MM.1S (cell line): ENCODE results near the gene GFOD1.
A peak's percentile ranks its signal among the peaks of the same experiment; 100 is the strongest.

ENCODE experiments used
- EZH2 ChIP-seq: fragments of 300-600 bp; sonication (generic); optimal IDR thresholded peaks from 2 replicates; pipeline ENCODE3; 2017; ENCODE audit warnings: low read depth, mild to moderate bottlenecking, antibody characterized with exemption, low read length, mixed read lengths
- TF ChIP-seq, protein P1 (sequence below): fragments of 300-600 bp; sonication (generic); IDR thresholded peaks from 2 replicates; pipeline ENCODE4 v1.5.1; 2016; ENCODE audit warnings: antibody characterized with exemption, low read length, mixed read lengths

DNA sequence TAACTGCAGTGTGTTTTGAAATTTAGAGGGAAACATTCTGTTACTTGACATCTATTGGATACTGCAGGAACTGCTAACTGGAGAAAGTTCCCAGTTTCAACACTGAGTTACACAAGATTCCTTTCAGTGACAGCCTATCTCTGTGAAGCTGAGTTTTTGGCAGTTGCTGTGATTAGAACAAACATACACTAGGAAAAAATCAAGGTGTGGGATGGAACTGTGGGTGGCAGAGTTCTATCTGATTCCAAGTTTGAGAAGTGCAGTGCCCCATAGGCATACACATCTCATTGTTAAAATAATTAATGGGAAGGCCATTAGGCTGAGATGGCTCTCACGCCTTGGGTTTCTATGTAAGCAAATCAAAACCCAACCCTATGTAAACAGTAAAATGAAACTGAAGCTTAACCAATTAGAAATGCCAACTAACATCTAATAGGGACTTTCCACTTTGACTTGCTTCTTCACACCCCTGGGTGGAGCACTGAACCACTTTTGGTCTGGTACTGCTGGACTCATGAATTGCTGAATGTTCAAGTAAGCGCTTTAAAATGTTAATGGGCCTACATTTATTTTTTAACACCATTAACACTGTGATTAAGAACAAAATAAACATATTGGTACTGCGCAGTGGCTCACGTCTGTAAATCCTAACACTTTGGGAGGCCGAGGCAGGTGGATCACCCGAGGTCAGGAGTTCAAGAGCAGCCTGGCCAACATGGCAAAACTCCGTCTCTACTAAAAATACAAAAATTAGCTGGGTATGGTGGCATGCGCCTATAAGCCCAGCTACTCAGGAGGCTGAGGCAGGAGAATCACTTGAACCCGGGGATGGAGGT, 103.9 kb downstream of the GFOD1 start:
- TF ChIP-seq, protein P1, sequence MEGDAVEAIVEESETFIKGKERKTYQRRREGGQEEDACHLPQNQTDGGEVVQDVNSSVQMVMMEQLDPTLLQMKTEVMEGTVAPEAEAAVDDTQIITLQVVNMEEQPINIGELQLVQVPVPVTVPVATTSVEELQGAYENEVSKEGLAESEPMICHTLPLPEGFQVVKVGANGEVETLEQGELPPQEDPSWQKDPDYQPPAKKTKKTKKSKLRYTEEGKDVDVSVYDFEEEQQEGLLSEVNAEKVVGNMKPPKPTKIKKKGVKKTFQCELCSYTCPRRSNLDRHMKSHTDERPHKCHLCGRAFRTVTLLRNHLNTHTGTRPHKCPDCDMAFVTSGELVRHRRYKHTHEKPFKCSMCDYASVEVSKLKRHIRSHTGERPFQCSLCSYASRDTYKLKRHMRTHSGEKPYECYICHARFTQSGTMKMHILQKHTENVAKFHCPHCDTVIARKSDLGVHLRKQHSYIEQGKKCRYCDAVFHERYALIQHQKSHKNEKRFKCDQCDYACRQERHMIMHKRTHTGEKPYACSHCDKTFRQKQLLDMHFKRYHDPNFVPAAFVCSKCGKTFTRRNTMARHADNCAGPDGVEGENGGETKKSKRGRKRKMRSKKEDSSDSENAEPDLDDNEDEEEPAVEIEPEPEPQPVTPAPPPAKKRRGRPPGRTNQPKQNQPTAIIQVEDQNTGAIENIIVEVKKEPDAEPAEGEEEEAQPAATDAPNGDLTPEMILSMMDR: peak; percentile 56
- TF ChIP-seq EZH2: no peak
